ENCODE results near the gene RHEBL1.
A peak's percentile ranks its signal among the peaks of the same experiment; 100 is the strongest.

The RHEBL1 gene

DNA sequence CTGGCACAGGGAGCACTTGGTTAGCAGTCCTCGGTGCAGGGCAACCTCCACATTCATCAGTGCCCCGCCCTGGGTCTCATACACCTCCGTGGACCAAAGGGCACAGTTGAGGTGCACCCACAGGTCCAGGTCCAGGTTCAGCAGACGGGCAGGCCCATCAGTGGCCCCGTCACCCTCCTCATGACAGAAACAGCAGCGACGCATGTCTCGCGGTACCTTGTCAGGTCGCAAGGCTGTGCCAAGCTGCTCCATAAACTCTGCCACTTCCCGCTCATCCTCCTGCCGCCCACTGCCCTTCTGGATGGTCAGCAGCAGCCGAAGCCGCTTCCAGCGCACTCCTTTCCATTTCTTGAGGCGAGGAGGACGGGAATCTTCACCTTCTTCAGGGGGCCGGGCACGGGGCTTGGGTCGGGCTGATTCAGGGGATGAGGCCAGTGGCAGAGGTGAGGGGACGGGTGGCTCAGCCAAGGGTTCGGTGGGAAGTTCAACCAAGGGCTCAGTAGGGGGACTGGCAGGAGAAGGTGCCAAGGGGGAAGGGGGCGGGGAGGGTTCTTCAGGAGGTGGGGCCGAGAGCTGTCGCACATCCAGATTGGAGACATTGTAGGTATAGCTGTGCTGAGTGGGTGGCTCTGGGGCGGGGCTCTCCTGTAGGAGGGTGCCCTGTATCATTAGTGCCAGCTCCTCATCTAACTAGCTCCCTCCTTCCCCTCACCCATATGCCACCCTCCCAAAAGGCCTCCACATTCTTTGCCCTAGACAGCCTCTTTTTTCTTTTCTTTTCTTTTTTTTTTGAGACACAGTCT, 42.9 kb downstream of the RHEBL1 start:
- CTCF ChIA-PET: interaction anchor here (0.6 to 1.1 kb wide), 2 partner anchors 9 to 61 kb away, joined by 3 to 4 read pairs; no protein-coding TSS in a partner anchor
- H3K27ac ChIP-seq (ENCODE audit: extremely low read depth, low read depth, low read length): no peak overlapping the region
- no peaks in the 10 kb centered on the region for H3K9me3 ChIP-seq (ENCODE audit: control insufficient read depth, insufficient read depth, low read depth, low read length)
- 0 out of 2 replicates have a peak, but pooled peaks have one; percentile 17 for TF ChIP-seq SP2 (tag by site-specific recombination; IDR thresholded peaks at IDR 0.05)
- no peak for TF ChIP-seq SP7 (tag by site-specific recombination; IDR thresholded peaks at IDR 0.05)
- TF ChIP-seq ZNF221 (tag by site-specific recombination; IDR thresholded peaks at IDR 0.05; ENCODE audit: borderline replicate concordance): no peak
- no peak for TF ChIP-seq ZNF707 (tag by site-specific recombination; IDR thresholded peaks at IDR 0.05)
- TF ChIP-seq ZSCAN18 (tag by site-specific recombination; IDR thresholded peaks at IDR 0.05): no peak
- no peak overlapping the region for H3K4me3 ChIP-seq (ENCODE audit: low read depth, low read length)
- POLR2A ChIA-PET: interaction anchor here (0.5 kb wide), 1 partner anchor 25 kb away, joined by 3 read pairs; no protein-coding TSS in a partner anchor
- H3K36me3 ChIP-seq (ENCODE audit: control insufficient read depth in 2 of 2, insufficient read depth in 1 of 2, low read length in 2 of 2): peaks cover 20 to 98% of the 10 kb centered on the region in 2 experiments
- no peaks in the 10 kb centered on the region for H3K4me1 ChIP-seq (ENCODE audit: control insufficient read depth, insufficient read depth, low read length)

DNA sequence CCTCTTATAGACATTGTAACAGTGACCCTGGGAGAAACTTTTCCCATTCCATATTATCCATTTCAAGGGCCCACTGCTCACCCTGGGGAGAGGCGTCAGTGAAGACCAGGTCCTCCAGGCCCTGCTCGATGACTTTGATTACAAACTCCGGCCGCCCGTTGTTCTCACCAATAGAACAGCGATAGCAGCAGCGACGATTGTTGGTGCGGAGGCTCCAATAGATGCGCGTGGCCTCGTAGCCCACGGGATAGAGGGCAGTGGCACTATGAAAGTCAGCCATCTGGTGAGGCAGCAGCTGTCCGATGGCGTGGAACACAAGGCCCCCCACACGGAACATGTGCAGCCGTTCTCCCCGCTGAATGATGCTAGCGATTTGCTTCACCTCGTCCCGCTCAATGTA, 43.7 kb downstream of the RHEBL1 start:
- H3K4me3 ChIP-seq (ENCODE audit: low read depth, low read length): no peak overlapping the region
- H3K4me1 ChIP-seq (ENCODE audit: control insufficient read depth, insufficient read depth, low read length): no peaks in the 10 kb centered on the region
- POLR2A ChIA-PET: interaction anchor here (0.5 kb wide), 1 partner anchor 24 kb away, joined by 3 read pairs; no protein-coding TSS in a partner anchor
- H3K36me3 ChIP-seq (ENCODE audit: control insufficient read depth in 2 of 2, insufficient read depth in 1 of 2, low read length in 2 of 2): peaks cover 20 to 97% of the 10 kb centered on the region in 2 experiments
- H3K9me3 ChIP-seq (ENCODE audit: control insufficient read depth, insufficient read depth, low read depth, low read length): no peaks in the 10 kb centered on the region
- TF ChIP-seq HOXD13 (CRISPR knock-in tag; IDR thresholded peaks at IDR 0.05; ENCODE audit: borderline replicate concordance): no peak
- no peak for TF ChIP-seq ZNF610 (tag by site-specific recombination; IDR thresholded peaks at IDR 0.05; ENCODE audit: borderline replicate concordance)
- TF ChIP-seq TRIM28 (IDR thresholded peaks at IDR 0.05; ENCODE audit: borderline replicate concordance, low read length): no peak
- TF ChIP-seq, protein P1, sequence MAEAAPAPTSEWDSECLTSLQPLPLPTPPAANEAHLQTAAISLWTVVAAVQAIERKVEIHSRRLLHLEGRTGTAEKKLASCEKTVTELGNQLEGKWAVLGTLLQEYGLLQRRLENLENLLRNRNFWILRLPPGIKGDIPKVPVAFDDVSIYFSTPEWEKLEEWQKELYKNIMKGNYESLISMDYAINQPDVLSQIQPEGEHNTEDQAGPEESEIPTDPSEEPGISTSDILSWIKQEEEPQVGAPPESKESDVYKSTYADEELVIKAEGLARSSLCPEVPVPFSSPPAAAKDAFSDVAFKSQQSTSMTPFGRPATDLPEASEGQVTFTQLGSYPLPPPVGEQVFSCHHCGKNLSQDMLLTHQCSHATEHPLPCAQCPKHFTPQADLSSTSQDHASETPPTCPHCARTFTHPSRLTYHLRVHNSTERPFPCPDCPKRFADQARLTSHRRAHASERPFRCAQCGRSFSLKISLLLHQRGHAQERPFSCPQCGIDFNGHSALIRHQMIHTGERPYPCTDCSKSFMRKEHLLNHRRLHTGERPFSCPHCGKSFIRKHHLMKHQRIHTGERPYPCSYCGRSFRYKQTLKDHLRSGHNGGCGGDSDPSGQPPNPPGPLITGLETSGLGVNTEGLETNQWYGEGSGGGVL (tag by site-specific recombination; IDR thresholded peaks at IDR 0.05): no peak
- no peak for TF ChIP-seq ZNF280C (tag by site-specific recombination; IDR thresholded peaks at IDR 0.05)
- TF ChIP-seq ZNF274 (IDR thresholded peaks at IDR 0.05; ENCODE audit: low read length): no peak
- TF ChIP-seq ZNF274 (tag by site-specific recombination; IDR thresholded peaks at IDR 0.05; ENCODE audit: borderline replicate concordance): no peak
- TF ChIP-seq ZNF214 (tag by site-specific recombination; IDR thresholded peaks at IDR 0.05; ENCODE audit: borderline replicate concordance): no peak
- TF ChIP-seq ZNF175 (tag by site-specific recombination; IDR thresholded peaks at IDR 0.05): no peak
- TF ChIP-seq RBAK (tag by site-specific recombination; IDR thresholded peaks at IDR 0.05): no peak
- no peak for TF ChIP-seq ZNF585B (tag by site-specific recombination; IDR thresholded peaks at IDR 0.05)
- no peak for TF ChIP-seq ZBTB48 (tag by site-specific recombination; IDR thresholded peaks at IDR 0.05)
- no peak for TF ChIP-seq ZNF768 (tag by site-specific recombination; IDR thresholded peaks at IDR 0.05)
- no peak for TF ChIP-seq ZSCAN18 (tag by site-specific recombination; IDR thresholded peaks at IDR 0.05)
- no peak for TF ChIP-seq ZNF2 (tag by site-specific recombination; IDR thresholded peaks at IDR 0.05)
- no peak for TF ChIP-seq ZNF146 (tag by site-specific recombination; IDR thresholded peaks at IDR 0.05)
- TF ChIP-seq ZNF548 (tag by site-specific recombination; IDR thresholded peaks at IDR 0.05): no peak
- TF ChIP-seq ZNF501 (tag by site-specific recombination; IDR thresholded peaks at IDR 0.05): no peak
- no peak overlapping the region for H3K27ac ChIP-seq (ENCODE audit: extremely low read depth, low read depth, low read length)
- CTCF ChIA-PET: interaction anchor here (0.6 to 2.0 kb wide), 3 partner anchors 9 to 62 kb away, joined by 3 to 12 read pairs (median 4); no protein-coding TSS in a partner anchor
